CD14-positive monocyte (primary cell): ENCODE data around the gene NLGN1. TPM values are rescaled to one million over a fixed set of nuclear protein-coding genes. Genes with fewer than 3 reads are reported as not detected.

Experiments
- DNase-seq, 3 donors: peaks; one replicate each; pipeline ENCODE4 v3.0.0-alpha.2; 2011 to 2022
- H2AFZ ChIP-seq: 2 replicates; pipeline ENCODE4 v1.6.0; 2012; ENCODE audit warnings: mild to moderate bottlenecking, low read depth, low read length, inconsistent platforms; ENCODE audit not compliant: insufficient read depth, poor library complexity, severe bottlenecking
- H3K27ac ChIP-seq, 2 donors: 1 replicate in 1 of 2; 2 replicates in 1 of 2; pipeline ENCODE4 v1.5.1; 2012 to 2013; ENCODE audit warnings: low read length in 2 of 2, control low read depth in 1 of 2, inconsistent platforms in 1 of 2, low read depth in 1 of 2, mild to moderate bottlenecking in 1 of 2
- H3K27me3 ChIP-seq, 2 donors: one replicate each; pipeline versions ENCODE4 v1.6.0 to v1.6.1; 2011 to 2013; ENCODE audit warnings: low read length in 2 of 2; ENCODE audit not compliant: control insufficient read depth in 2 of 2, insufficient read depth in 2 of 2
- H3K36me3 ChIP-seq, 2 donors: replicated peaks in 1 of 2; 1 replicate in 1 of 2; 2 replicates in 1 of 2; pipeline versions ENCODE4 v1.5.1 to v1.6.1; 2012 to 2013; ENCODE audit warnings: low read length in 2 of 2, control low read depth in 1 of 2, inconsistent platforms in 1 of 2, mild to moderate bottlenecking in 1 of 2; ENCODE audit not compliant: insufficient read depth in 2 of 2, control insufficient read depth in 1 of 2
- H3K4me1 ChIP-seq, 2 donors: 1 replicate in 1 of 2; 2 replicates in 1 of 2; pipeline versions ENCODE4 v1.5.1 to v1.6.1; 2012 to 2013; ENCODE audit warnings: low read length in 2 of 2, control low read depth in 1 of 2, inconsistent platforms in 1 of 2, mild to moderate bottlenecking in 1 of 2, moderate library complexity in 1 of 2; ENCODE audit not compliant: insufficient read depth in 2 of 2, control insufficient read depth in 1 of 2
- H3K4me2 ChIP-seq: replicated peaks from 2 replicates; pipeline ENCODE3; 2012; ENCODE audit warnings: low read length, moderate library complexity, mild to moderate bottlenecking; ENCODE audit not compliant: poor library complexity, severe bottlenecking; ENCODE audit errors: extremely low read depth
- H3K4me3 ChIP-seq, 3 experiments: fragments of 200-600 bp in 1 of 3; sonication (generic) in 1 of 3; replicated peaks in 1 of 3; 1 replicate in 2 of 3; 2 replicates in 1 of 3; pipeline ENCODE4 v1.5.1; 2011 to 2013; ENCODE audit warnings: low read length in 3 of 3, mild to moderate bottlenecking in 3 of 3, control low read depth in 2 of 3, low read depth in 2 of 3, inconsistent platforms in 1 of 3, moderate library complexity in 1 of 3
- H3K79me2 ChIP-seq: 2 replicates; pipeline ENCODE4 v1.6.0; 2012; ENCODE audit warnings: mild to moderate bottlenecking, control low read depth, inconsistent platforms, low read length, moderate library complexity; ENCODE audit not compliant: insufficient read depth
- H3K9ac ChIP-seq: 2 replicates; pipeline ENCODE4 v1.6.0; 2017; ENCODE audit warnings: low read length, mild to moderate bottlenecking; ENCODE audit not compliant: insufficient read depth, poor library complexity, severe bottlenecking
- H3K9me3 ChIP-seq, 2 donors: replicated peaks in 1 of 2; 1 replicate in 1 of 2; 2 replicates in 1 of 2; pipeline versions ENCODE4 v1.5.1 to v1.6.1; 2012 to 2013; ENCODE audit warnings: low read length in 2 of 2, control low read depth in 1 of 2; ENCODE audit not compliant: control insufficient read depth in 1 of 2, insufficient read depth in 1 of 2
- H4K20me1 ChIP-seq: 2 replicates; pipeline ENCODE4 v1.6.0; 2012; ENCODE audit warnings: mild to moderate bottlenecking, low read length, control low read depth, moderate library complexity; ENCODE audit not compliant: insufficient read depth
- H3K27ac Mint-ChIP-seq, 7 donors: one replicate each; pipeline ENCODE4 v1.8.0; 2020; ENCODE audit warnings: mild to moderate bottlenecking in 7 of 7, mixed read lengths in 7 of 7, moderate library complexity in 6 of 7, inconsistent platforms in 2 of 7
- H3K27me3 Mint-ChIP-seq, 3 donors: one replicate each; pipeline ENCODE4 v1.8.0; 2021 to 2022; ENCODE audit warnings: low read depth in 3 of 3, mild to moderate bottlenecking in 3 of 3, mixed read lengths in 3 of 3, moderate library complexity in 3 of 3, inconsistent platforms in 1 of 3
- H3K36me3 Mint-ChIP-seq, 2 donors: one replicate each; pipeline ENCODE4 v1.8.0; 2020; ENCODE audit warnings: mixed read lengths in 2 of 2, inconsistent platforms in 1 of 2, mild to moderate bottlenecking in 1 of 2
- H3K4me1 Mint-ChIP-seq: one replicate; pipeline ENCODE4 v1.8.0; 2020; ENCODE audit warnings: mild to moderate bottlenecking, mixed read lengths
- H3K4me3 Mint-ChIP-seq, 2 donors: one replicate each; pipeline ENCODE4 v1.8.0; 2020; ENCODE audit warnings: mild to moderate bottlenecking in 2 of 2, mixed read lengths in 2 of 2, moderate library complexity in 1 of 2
- H3K9me3 Mint-ChIP-seq, 7 donors: one replicate each; pipeline ENCODE4 v1.8.0; 2020 to 2022; ENCODE audit warnings: mixed read lengths in 7 of 7, mild to moderate bottlenecking in 6 of 7, moderate library complexity in 6 of 7, inconsistent platforms in 2 of 7
- CTCF ChIP-seq: fragments of 200-600 bp; IDR thresholded peaks from one replicate; pipeline ENCODE4 v1.8.0; 2022; ENCODE audit warnings: antibody characterized with exemption, mild to moderate bottlenecking
- WGBS: methylation state at CpG from one replicate; pipeline ENCODE4 v1.1.5; 2013; ENCODE audit warnings: missing lambda C conversion rate; ENCODE audit not compliant: insufficient coverage; 5-methylcytosine and 5-hydroxymethylcytosine counted together
- intact Hi-C, 2 donors: fragments of 100-400 bp; cut with micrococcal nuclease; formaldehyde crosslinking; loops; one replicate each; pipeline versions ENCODE4 v1.15.0 to v1.15.1; 2023
- polyA plus RNA-seq, 3 donors: library from polyadenylated mRNA; depleted of rRNA in 1 of 3; unstranded in 2 of 3; stranded (reverse) in 1 of 3; fragments of 300-500 nt in 2 of 3; fragments of >200 nt in 1 of 3; fragmentation: Illumina TruSeq in 2 of 3; gene quantifications; 1 replicate in 2 of 3; 2 replicates in 1 of 3; pipeline ENCODE4 v1.2.3, GENCODE V29; 2012 to 2021

Gene NLGN1
- polyA plus RNA-seq, 3 donors, result not detected

- H3K9me3 Mint-ChIP-seq, result no peaks in the 10 kb centered on the region
- WGBS, result 100% methylated on average over 1 of the region's 1 CpG
- Histone ChIP-seq H3K9me3 (no peaks in the 10 kb centered on the region), H3K9ac (no peak overlapping the region), H3K27me3 (no peaks in the 10 kb centered on the region), H3K4me2 (no peak overlapping the region), H3K4me1 (peaks cover 0 to 6% of the 10 kb centered on the region in 2 donors), H2AFZ (no peak overlapping the region), H4K20me1 (no peaks in the 10 kb centered on the region), H3K36me3 (no peaks in the 10 kb centered on the region), H3K79me2 (no peaks in the 10 kb centered on the region), H3K27ac (no peak overlapping the region), H3K4me3 (no peak overlapping the region)
- no peak for TF ChIP-seq CTCF
- peaks cover 0 to 2% (median 2%) of the 10 kb centered on the region in 3 donors for H3K27me3 Mint-ChIP-seq
- H3K4me3 Mint-ChIP-seq, result no peak overlapping the region
- intact Hi-C loops, result no loop called here
- no peak overlapping the region for H3K27ac Mint-ChIP-seq
- no peaks in the 10 kb centered on the region for H3K36me3 Mint-ChIP-seq
- peaks cover 8% of the 10 kb centered on the region for H3K4me1 Mint-ChIP-seq
- no peak for DNase-seq
Measured at GRCh38 chr3:173410849-173411248, 13.3 kb downstream of the NLGN1 start.

- H3K4me3 ChIP-seq, result no peak overlapping the region
- H4K20me1 ChIP-seq, result no peaks in the 10 kb centered on the region
- no peak overlapping the region for H3K9ac ChIP-seq
- WGBS, result 21% methylated on average over 2 of the region's 5 CpGs
- H3K36me3 Mint-ChIP-seq, result no peaks in the 10 kb centered on the region
- H2AFZ ChIP-seq, result no peak overlapping the region
- no peak overlapping the region for H3K27ac ChIP-seq
- peaks cover 0 to 2% (median 2%) of the 10 kb centered on the region in 3 donors for H3K27me3 Mint-ChIP-seq
- H3K79me2 ChIP-seq, result no peaks in the 10 kb centered on the region
- no peak overlapping the region for H3K27ac Mint-ChIP-seq
- H3K27me3 ChIP-seq, result no peaks in the 10 kb centered on the region
- H3K9me3 ChIP-seq, result no peaks in the 10 kb centered on the region
- no peaks in the 10 kb centered on the region for H3K9me3 Mint-ChIP-seq
- H3K36me3 ChIP-seq, result no peaks in the 10 kb centered on the region
- H3K4me1 ChIP-seq, result peaks cover 0 to 6% of the 10 kb centered on the region in 2 donors
- H3K4me3 Mint-ChIP-seq, result no peak overlapping the region
- H3K4me1 Mint-ChIP-seq, result peaks cover 8% of the 10 kb centered on the region
- no peak overlapping the region for H3K4me2 ChIP-seq
- intact Hi-C loops, result no loop called here
- DNase-seq, result peak in 1 of 3 donors; percentile 37
- peak; percentile 20 for TF ChIP-seq CTCF
Measured at GRCh38 chr3:173411375-173411973, 13.9 kb downstream of the NLGN1 start.
